Right lobe of liver (tissue), 4 donors: ENCODE data around the gene NCAPH2.

Experiments used
- CTCF ChIP-seq, 4 donors: fragments of 200-600 bp in 3 of 4; fragments of 450-650 bp in 1 of 4; IDR thresholded peaks; one replicate each; pipeline versions ENCODE4 v1.5.1 to v1.8.0; 2016 to 2022; ENCODE audit warnings: antibody characterized with exemption in 4 of 4, mild to moderate bottlenecking in 2 of 4
- POLR2A ChIP-seq: fragments of 450-650 bp; IDR thresholded peaks from one replicate; pipeline ENCODE4 v1.6.1; 2017; ENCODE audit warnings: antibody characterized with exemption, mild to moderate bottlenecking
- donor health status: DM: no; HTN: no; CAD: no.
- donor health status: DM: no; HTN: no; CAD: no.
- donor health status: DM: no; HTN: yes; CAD: no.

- TF ChIP-seq POLR2A (no peak), CTCF (IDR thresholded peaks at IDR 0.05) (no peak)
Measured at GRCh38 chr22:50532824-50533796, 25.1 kb downstream of the NCAPH2 start.
